HFFc6 (cell line): ENCODE data around the gene SLC25A13. TPM values are rescaled to one million over a fixed set of nuclear protein-coding genes. Genes with fewer than 3 reads are reported as not detected.

Experiments
- DNase-seq: peaks from one replicate; pipeline ENCODE4 v3.0.0-alpha.2; 2018
- H3K27ac Mint-ChIP-seq: 2 replicates; pipeline ENCODE4 v1.8.0; 2020; ENCODE audit warnings: mild to moderate bottlenecking, mixed read lengths
- H3K27me3 Mint-ChIP-seq: 2 replicates; pipeline ENCODE4 v1.8.0; 2021; ENCODE audit warnings: mild to moderate bottlenecking, moderate library complexity, mixed read lengths; ENCODE audit not compliant: insufficient read depth
- H3K36me3 Mint-ChIP-seq: 2 replicates; pipeline ENCODE4 v1.8.0; 2021; ENCODE audit warnings: low read depth, mixed read lengths
- H3K4me1 Mint-ChIP-seq: 2 replicates; pipeline ENCODE4 v1.8.0; 2020; ENCODE audit warnings: low read depth, mixed read lengths
- H3K4me3 Mint-ChIP-seq: 2 replicates; pipeline ENCODE4 v1.8.0; 2020; ENCODE audit warnings: mild to moderate bottlenecking, moderate library complexity, mixed read lengths
- H3K9me3 Mint-ChIP-seq: 2 replicates; pipeline ENCODE4 v1.8.0; 2020; ENCODE audit warnings: mild to moderate bottlenecking, mixed read lengths
- CTCF ChIP-seq: fragments of 200-600 bp; sonication (generic); IDR thresholded peaks from 2 replicates; pipeline ENCODE4 v1.5.0; 2021; ENCODE audit warnings: antibody characterized with exemption, mild to moderate bottlenecking
- microRNA-seq: library from miRNA; unstranded; fragments of <30 nt; microRNA quantifications from one replicate; pipeline ENCODE4, GENCODE V29; 2019
- total RNA-seq, 6 experiments: library from RNA; stranded (reverse); fragmentation: NEBNext Ultra II Directional; extraction: Animal tissue kit (Norgen Biotek cat#: 25700); gene quantifications; 2 replicates in 1 of 6; 3 replicates in 5 of 6; pipeline ENCODE4 v1.2.3, GENCODE V29; 2021

The SLC25A13 gene
- total RNA-seq, 6 experiments from 2014 or later: 7.4 to 15.4 (median 12.9) TPM

GRCh38 chr7:96080027-96080426, 241.9 kb downstream of the SLC25A13 start:
- Mint-ChIP-seq H3K9me3 (no peaks in the 10 kb centered on the region), H3K27ac (no peak overlapping the region), H3K36me3 (no peaks in the 10 kb centered on the region), H3K4me3 (no peak overlapping the region), H3K4me1 (peaks cover 15% of the 10 kb centered on the region), H3K27me3 (peaks cover 13% of the 10 kb centered on the region; the same call in 1 of the 2 replicates)
- TF ChIP-seq CTCF: no peak
- no peak for DNase-seq

GRCh38 chr7:96076350-96076707, 245.6 kb downstream of the SLC25A13 start:
- H3K27ac Mint-ChIP-seq: no peak overlapping the region
- H3K4me3 Mint-ChIP-seq: peak overlapping the region; percentile 88
- DNase-seq: no peak
- no peak for TF ChIP-seq CTCF
- H3K9me3 Mint-ChIP-seq: no peaks in the 10 kb centered on the region
- H3K27me3 Mint-ChIP-seq: peaks cover 13% of the 10 kb centered on the region; the same call in 1 of the 2 replicates
- H3K4me1 Mint-ChIP-seq: peaks cover 11% of the 10 kb centered on the region
- no peaks in the 10 kb centered on the region for H3K36me3 Mint-ChIP-seq

- H3K36me3 Mint-ChIP-seq: no peaks in the 10 kb centered on the region
- peaks cover 13% of the 10 kb centered on the region; the same call in 1 of the 2 replicates for H3K27me3 Mint-ChIP-seq
- TF ChIP-seq CTCF: peak; percentile 89
- H3K4me3 Mint-ChIP-seq: peak overlapping the region; percentile 88
- H3K9me3 Mint-ChIP-seq: no peaks in the 10 kb centered on the region
- H3K4me1 Mint-ChIP-seq: peaks cover 11% of the 10 kb centered on the region
- DNase-seq: peak; percentile 21
- no peak overlapping the region for H3K27ac Mint-ChIP-seq
Measured at GRCh38 chr7:96075510-96076349, 246.2 kb downstream of the SLC25A13 start.

GRCh38 chr7:96074871-96075270, 247.0 kb downstream of the SLC25A13 start:
- DNase-seq: no peak
- no peaks in the 10 kb centered on the region for H3K36me3 Mint-ChIP-seq
- no peaks in the 10 kb centered on the region for H3K9me3 Mint-ChIP-seq
- no peak overlapping the region for H3K4me3 Mint-ChIP-seq
- H3K4me1 Mint-ChIP-seq: peaks cover 11% of the 10 kb centered on the region
- TF ChIP-seq CTCF: no peak
- no peak overlapping the region for H3K27ac Mint-ChIP-seq
- peaks cover 13% of the 10 kb centered on the region; the same call in 1 of the 2 replicates for H3K27me3 Mint-ChIP-seq

Small RNA genes lying within 50 kb of the gene (microRNA-seq; reads per million reads assigned to microRNA genes)
- not detected for gene MIR591
